ELR (cell line): Measurements from ENCODE around the gene ELOVL7.
"Not testable (repeated sequence)": the region's sequence is repeated elsewhere in the genome, so short reads cannot be mapped to it uniquely, and the experiment has no call there.

Experiments
- DNase-seq: peaks from one replicate; pipeline ENCODE4 v3.0.0-alpha.2; 2015; ENCODE audit warnings: low read depth

Gene ELOVL7

GRCh38 chr5:60829490-60830266 lies 14.4 kb downstream of the ELOVL7 start:
- DNase-seq, result no peak

GRCh38 chr5:60827201-60827600 lies 16.9 kb downstream of the ELOVL7 start:
- DNase-seq, result no peak

GRCh38 chr5:60826653-60827052 lies 17.4 kb downstream of the ELOVL7 start:
- no peak for DNase-seq

- DNase-seq, result no peak
Observed at GRCh38 chr5:60823574-60823973, 20.5 kb downstream of the ELOVL7 start.

- no peak for DNase-seq
Observed at GRCh38 chr5:60822285-60822556, 21.8 kb downstream of the ELOVL7 start.

GRCh38 chr5:60821488-60822284 lies 22.4 kb downstream of the ELOVL7 start:
- DNase-seq, result no peak

- DNase-seq, result no peak
Observed at GRCh38 chr5:60820593-60821487, 23.2 kb downstream of the ELOVL7 start.

GRCh38 chr5:60816138-60816537 lies 27.9 kb downstream of the ELOVL7 start:
- not testable (repeated sequence) for DNase-seq

GRCh38 chr5:60814498-60814897 lies 29.6 kb downstream of the ELOVL7 start:
- DNase-seq, result no peak

GRCh38 chr5:60812426-60812825 lies 31.6 kb downstream of the ELOVL7 start:
- no peak for DNase-seq

GRCh38 chr5:60811105-60811504 lies 33.0 kb downstream of the ELOVL7 start:
- DNase-seq, result no peak

GRCh38 chr5:60810438-60811085 lies 33.5 kb downstream of the ELOVL7 start:
- peak; percentile 26 for DNase-seq

GRCh38 chr5:60809891-60810425 lies 34.1 kb downstream of the ELOVL7 start:
- no peak for DNase-seq

- no peak for DNase-seq
Observed at GRCh38 chr5:60806591-60807243, 37.4 kb downstream of the ELOVL7 start.

- no peak for DNase-seq
Observed at GRCh38 chr5:60805463-60805862, 38.6 kb downstream of the ELOVL7 start.

- no peak for DNase-seq
Observed at GRCh38 chr5:60803712-60804111, 40.4 kb downstream of the ELOVL7 start.

- DNase-seq, result no peak
Observed at GRCh38 chr5:60802986-60803385, 41.1 kb downstream of the ELOVL7 start.

GRCh38 chr5:60802226-60802625 lies 41.8 kb downstream of the ELOVL7 start:
- no peak for DNase-seq

- no peak for DNase-seq
Observed at GRCh38 chr5:60797482-60798153, 46.5 kb downstream of the ELOVL7 start.

- not testable (repeated sequence) for DNase-seq
Observed at GRCh38 chr5:60795424-60795950, 48.6 kb downstream of the ELOVL7 start.
